K562 (cell line): Measurements from ENCODE around the gene SLC26A1. TPM values are rescaled to one million over a fixed set of nuclear protein-coding genes. Genes with fewer than 3 reads are reported as not detected.

Experiments used
- ASH1L ChIP-seq: fragments of 450-650 bp; IDR thresholded peaks from 2 replicates; pipeline ENCODE4 v1.6.1; 2018; ENCODE audit warnings: borderline replicate concordance, mild to moderate bottlenecking, low read depth; ENCODE audit not compliant: partially characterized antibody
- EGR1 ChIP-seq: fragments of 450-650 bp; conservative IDR thresholded peaks from 2 replicates; pipeline ENCODE4 v1.6.1; 2017; ENCODE audit warnings: mild to moderate bottlenecking
- ESRRB ChIP-seq: fragments of 250-450 bp; sonication (Bioruptor Pico); IDR thresholded peaks from 2 replicates; pipeline ENCODE4 v1.5.0; 2020; ENCODE audit warnings: mild to moderate bottlenecking, moderate library complexity, borderline replicate concordance
- GATA2 ChIP-seq: sonication (generic); formaldehyde crosslinking; IDR thresholded peaks from 2 replicates; pipeline ENCODE4 v1.4.0; 2020; ENCODE audit warnings: mild to moderate bottlenecking, missing genetic modification reagents
- KAT2B ChIP-seq: IDR thresholded peaks from one replicate; pipeline ENCODE4 v1.6.1; 2012; ENCODE audit warnings: low read depth, mild to moderate bottlenecking, control low read depth, inconsistent platforms, low read length, moderate library complexity
- MAZ ChIP-seq, 2 experiments: fragments of 450-650 bp in 1 of 2; sonication (generic) in 1 of 2; formaldehyde crosslinking; IDR thresholded peaks in 1 of 2; conservative IDR thresholded peaks in 1 of 2; 2 replicates each; pipeline versions ENCODE4 v1.4.0 to v1.5.0; 2020; ENCODE audit warnings: mild to moderate bottlenecking in 1 of 2, missing genetic modification reagents in 1 of 2
- MEF2D ChIP-seq: conservative IDR thresholded peaks from 2 replicates; pipeline ENCODE4 v1.6.1; 2016; ENCODE audit warnings: low read depth, missing genetic modification characterization, missing compliant biosample characterization
- POLR2B ChIP-seq: fragments of 450-650 bp; IDR thresholded peaks from 2 replicates; pipeline ENCODE4 v1.6.1; 2018; ENCODE audit warnings: low read depth; ENCODE audit not compliant: partially characterized antibody
- SAP30 ChIP-seq: fragments of 200-600 bp; sonication (generic); IDR thresholded peaks from 2 replicates; pipeline ENCODE4 v1.6.1; 2012; ENCODE audit warnings: borderline replicate concordance, low read depth, mild to moderate bottlenecking, moderate library complexity, low read length, control low read depth, inconsistent platforms; ENCODE audit not compliant: insufficient read depth, poor library complexity, severe bottlenecking
- SIRT6 ChIP-seq: IDR thresholded peaks from one replicate; pipeline ENCODE4 v1.6.1; 2012; ENCODE audit warnings: low read depth, mild to moderate bottlenecking, control low read depth, inconsistent platforms, low read length, moderate library complexity
- SMAD1 ChIP-seq: fragments of 150-350 bp; IDR thresholded peaks from 2 replicates; pipeline ENCODE4 v1.6.1; 2014; ENCODE audit warnings: low read length, low read depth; ENCODE audit not compliant: partially characterized antibody
- SNRNP70 ChIP-seq: fragments of 200-400 bp; formaldehyde crosslinking; optimal IDR thresholded peaks from 2 replicates; pipeline ENCODE3; 2017; ENCODE audit warnings: low read depth, low read length
- ZBTB7A ChIP-seq: IDR thresholded peaks from 2 replicates; pipeline ENCODE4 v1.6.1; 2011; ENCODE audit warnings: low read depth, mild to moderate bottlenecking, low read length, moderate library complexity, borderline replicate concordance; ENCODE audit not compliant: control insufficient read depth
- ZNF253 ChIP-seq: fragments of 250-450 bp; sonication (Bioruptor Pico); conservative IDR thresholded peaks from 2 replicates; pipeline ENCODE4 v1.6.1; 2021; ENCODE audit warnings: mild to moderate bottlenecking
- ZSCAN32 ChIP-seq: fragments of 450-650 bp; formaldehyde crosslinking; IDR thresholded peaks from 2 replicates; pipeline ENCODE4 v1.4.0; 2020; ENCODE audit warnings: mild to moderate bottlenecking, moderate library complexity
- polyA plus RNA-seq, 8 experiments: library from polyadenylated mRNA; depleted of rRNA in 4 of 8; stranded (reverse) in 5 of 8; unstranded in 3 of 8; fragments of >200 nt; fragmentation: Nextera tagmentation in 2 of 8; fragmentation: Illumina TruSeq in 1 of 8; extraction: Ambion mirVana in 2 of 8; extraction: Trizol in 1 of 8; gene quantifications; 2 replicates each; pipeline versions ENCODE4 v1.2.1 to v1.2.3, GENCODE V29; 2011 to 2014; ENCODE audit warnings: inconsistent platforms in 1 of 8, missing spikeins in 1 of 8
- total RNA-seq, 7 experiments: library from RNA; depleted of rRNA in 6 of 7; stranded (reverse); fragments of >200 nt in 6 of 7; fragmentation: Illumina TruSeq in 2 of 7; extraction: Trizol in 2 of 7; gene quantifications; 2 replicates each; pipeline versions ENCODE4 v1.2.1 to v1.2.3, GENCODE V29; 2011 to 2021; ENCODE audit warnings: low replicate concordance in 1 of 7
- TF ChIP-seq, protein P1 (sequence below): IDR thresholded peaks from 2 replicates; pipeline ENCODE4 v1.6.1; 2011; ENCODE audit not compliant: insufficient read length; ENCODE audit errors: extremely low read depth
- TF ChIP-seq, protein P2 (sequence below): sonication (generic); formaldehyde crosslinking; IDR thresholded peaks from 2 replicates; pipeline ENCODE4 v1.8.0; 2023; ENCODE audit warnings: mild to moderate bottlenecking, missing genetic modification reagents
- TF ChIP-seq, protein P3 (sequence below): fragments of 450-650 bp; conservative IDR thresholded peaks from 2 replicates; pipeline ENCODE4 v1.6.1; 2016; ENCODE audit warnings: missing genetic modification characterization, low read depth, mild to moderate bottlenecking, control low read depth, missing compliant biosample characterization
- TF ChIP-seq, protein P4 (sequence below), 3 experiments: fragments of 200-800 bp in 1 of 3; sonication (Bioruptor generic) in 1 of 3; sonication (generic) in 1 of 3; formaldehyde crosslinking in 1 of 3; IDR thresholded peaks; 2 replicates each; pipeline versions ENCODE4 v1.6.1 to v1.8.0; 2016 to 2022; ENCODE audit warnings: mild to moderate bottlenecking in 2 of 3, missing compliant biosample characterization in 2 of 3, missing genetic modification characterization in 2 of 3, missing genetic modification reagents in 1 of 3

Gene SLC26A1
- total and polyA plus RNA-seq, 9 of the 15 experiments (the other 6 are each of a cell fraction or from before 2014, with no cell fraction given), result 0.11 to 4.2 (median 0.95) TPM

DNA sequence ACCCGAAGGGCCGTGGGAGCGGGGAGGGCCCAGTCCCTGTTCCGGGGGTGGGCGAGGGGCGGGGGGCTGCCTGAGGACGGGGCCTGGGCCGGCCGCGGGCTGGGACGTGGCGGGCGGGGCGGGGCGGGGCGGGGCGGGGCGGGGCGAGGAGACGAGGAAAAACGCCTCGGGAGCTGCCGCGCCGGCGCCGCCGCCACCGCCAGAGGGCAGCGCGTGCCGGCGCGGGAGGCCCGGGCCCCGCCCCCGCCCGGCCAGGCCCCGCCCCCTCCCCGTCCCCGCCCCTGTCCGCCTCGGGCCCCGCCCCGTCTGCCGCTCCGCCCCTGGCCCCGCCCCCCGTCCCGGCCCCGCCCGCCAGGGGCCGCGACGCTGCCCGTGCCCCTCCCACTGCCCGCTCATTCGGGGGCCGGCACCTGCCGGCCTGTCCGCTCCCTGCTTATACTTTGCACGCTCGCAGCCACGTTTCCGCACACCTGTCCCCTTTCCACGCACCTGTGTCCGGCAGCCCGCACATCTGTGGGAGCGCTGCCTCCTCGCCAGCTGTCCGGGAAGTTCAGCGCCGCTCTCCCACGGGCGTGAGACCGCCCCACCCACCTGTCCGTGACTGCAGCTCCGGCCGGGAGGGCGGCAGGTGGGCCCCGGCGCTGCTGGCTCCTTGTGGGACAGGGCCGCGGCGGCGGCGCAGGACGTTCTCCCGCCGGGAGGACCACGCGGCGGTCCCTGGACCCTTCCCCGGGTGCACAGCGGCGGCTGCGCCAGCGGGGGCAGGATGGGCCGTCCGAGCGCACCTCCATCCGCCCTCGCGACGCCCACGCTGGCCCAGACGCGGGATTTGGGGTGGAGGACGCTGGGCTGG, 16.6 kb upstream of the SLC26A1 start (continued):
- TF ChIP-seq, protein P1, sequence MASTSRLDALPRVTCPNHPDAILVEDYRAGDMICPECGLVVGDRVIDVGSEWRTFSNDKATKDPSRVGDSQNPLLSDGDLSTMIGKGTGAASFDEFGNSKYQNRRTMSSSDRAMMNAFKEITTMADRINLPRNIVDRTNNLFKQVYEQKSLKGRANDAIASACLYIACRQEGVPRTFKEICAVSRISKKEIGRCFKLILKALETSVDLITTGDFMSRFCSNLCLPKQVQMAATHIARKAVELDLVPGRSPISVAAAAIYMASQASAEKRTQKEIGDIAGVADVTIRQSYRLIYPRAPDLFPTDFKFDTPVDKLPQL, result no peak
- no peak for TF ChIP-seq MEF2D
- no peak for TF ChIP-seq SIRT6
- TF ChIP-seq KAT2B, result no peak
- TF ChIP-seq ZBTB7A, result peak; percentile 80
- TF ChIP-seq, protein P2, sequence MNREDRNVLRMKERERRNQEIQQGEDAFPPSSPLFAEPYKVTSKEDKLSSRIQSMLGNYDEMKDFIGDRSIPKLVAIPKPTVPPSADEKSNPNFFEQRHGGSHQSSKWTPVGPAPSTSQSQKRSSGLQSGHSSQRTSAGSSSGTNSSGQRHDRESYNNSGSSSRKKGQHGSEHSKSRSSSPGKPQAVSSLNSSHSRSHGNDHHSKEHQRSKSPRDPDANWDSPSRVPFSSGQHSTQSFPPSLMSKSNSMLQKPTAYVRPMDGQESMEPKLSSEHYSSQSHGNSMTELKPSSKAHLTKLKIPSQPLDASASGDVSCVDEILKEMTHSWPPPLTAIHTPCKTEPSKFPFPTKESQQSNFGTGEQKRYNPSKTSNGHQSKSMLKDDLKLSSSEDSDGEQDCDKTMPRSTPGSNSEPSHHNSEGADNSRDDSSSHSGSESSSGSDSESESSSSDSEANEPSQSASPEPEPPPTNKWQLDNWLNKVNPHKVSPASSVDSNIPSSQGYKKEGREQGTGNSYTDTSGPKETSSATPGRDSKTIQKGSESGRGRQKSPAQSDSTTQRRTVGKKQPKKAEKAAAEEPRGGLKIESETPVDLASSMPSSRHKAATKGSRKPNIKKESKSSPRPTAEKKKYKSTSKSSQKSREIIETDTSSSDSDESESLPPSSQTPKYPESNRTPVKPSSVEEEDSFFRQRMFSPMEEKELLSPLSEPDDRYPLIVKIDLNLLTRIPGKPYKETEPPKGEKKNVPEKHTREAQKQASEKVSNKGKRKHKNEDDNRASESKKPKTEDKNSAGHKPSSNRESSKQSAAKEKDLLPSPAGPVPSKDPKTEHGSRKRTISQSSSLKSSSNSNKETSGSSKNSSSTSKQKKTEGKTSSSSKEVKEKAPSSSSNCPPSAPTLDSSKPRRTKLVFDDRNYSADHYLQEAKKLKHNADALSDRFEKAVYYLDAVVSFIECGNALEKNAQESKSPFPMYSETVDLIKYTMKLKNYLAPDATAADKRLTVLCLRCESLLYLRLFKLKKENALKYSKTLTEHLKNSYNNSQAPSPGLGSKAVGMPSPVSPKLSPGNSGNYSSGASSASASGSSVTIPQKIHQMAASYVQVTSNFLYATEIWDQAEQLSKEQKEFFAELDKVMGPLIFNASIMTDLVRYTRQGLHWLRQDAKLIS (CRISPR knock-in tag), result no peak
- TF ChIP-seq SNRNP70, result no peak
- no peak for TF ChIP-seq ZSCAN32 (CRISPR knock-in tag)
- TF ChIP-seq POLR2B, result no peak
- TF ChIP-seq, protein P3, sequence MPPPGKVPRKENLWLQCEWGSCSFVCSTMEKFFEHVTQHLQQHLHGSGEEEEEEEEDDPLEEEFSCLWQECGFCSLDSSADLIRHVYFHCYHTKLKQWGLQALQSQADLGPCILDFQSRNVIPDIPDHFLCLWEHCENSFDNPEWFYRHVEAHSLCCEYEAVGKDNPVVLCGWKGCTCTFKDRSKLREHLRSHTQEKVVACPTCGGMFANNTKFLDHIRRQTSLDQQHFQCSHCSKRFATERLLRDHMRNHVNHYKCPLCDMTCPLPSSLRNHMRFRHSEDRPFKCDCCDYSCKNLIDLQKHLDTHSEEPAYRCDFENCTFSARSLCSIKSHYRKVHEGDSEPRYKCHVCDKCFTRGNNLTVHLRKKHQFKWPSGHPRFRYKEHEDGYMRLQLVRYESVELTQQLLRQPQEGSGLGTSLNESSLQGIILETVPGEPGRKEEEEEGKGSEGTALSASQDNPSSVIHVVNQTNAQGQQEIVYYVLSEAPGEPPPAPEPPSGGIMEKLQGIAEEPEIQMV (tag), result no peak
- peak; percentile 73 for TF ChIP-seq SAP30
- no peak for TF ChIP-seq GATA2 (CRISPR knock-in tag)
- no peak for TF ChIP-seq ESRRB (CRISPR knock-in tag)
- TF ChIP-seq ASH1L, result no peak
- no peak for TF ChIP-seq SMAD1
- peak; percentile 31 to 66 for TF ChIP-seq MAZ (CRISPR knock-in tag; conservative IDR thresholded peaks at IDR 0.05 in 1 of 2, IDR thresholded peaks at IDR 0.05 in 1 of 2)
- TF ChIP-seq, protein P4, sequence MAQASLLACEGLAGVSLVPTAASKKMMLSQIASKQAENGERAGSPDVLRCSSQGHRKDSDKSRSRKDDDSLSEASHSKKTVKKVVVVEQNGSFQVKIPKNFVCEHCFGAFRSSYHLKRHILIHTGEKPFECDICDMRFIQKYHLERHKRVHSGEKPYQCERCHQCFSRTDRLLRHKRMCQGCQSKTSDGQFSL (CRISPR knock-in tag; IDR thresholded peaks at IDR 0.05), result peak; percentile 36; the same call in 1 of the 2 replicates
- TF ChIP-seq, protein P4 (tag; IDR thresholded peaks at IDR 0.05), result no peak
- TF ChIP-seq EGR1, result peak; percentile 90
- TF ChIP-seq ZNF253 (CRISPR knock-in tag), result no peak
